GM18909 (cell line): ENCODE results near the gene KCNIP1.

Experiments used
- ATAC-seq: cut with Tn5 transposase; IDR thresholded peaks from one replicate; pipeline ENCODE4 v1.9.1; 2021; ENCODE audit warnings: mild to moderate bottlenecking; ENCODE audit not compliant: unreplicated experiment, poor library complexity

Gene KCNIP1

GRCh38 chr5:170481849-170482248 lies 22.0 kb upstream of the KCNIP1 start:
- ATAC-seq, result no peak

GRCh38 chr5:170482511-170482910 lies 21.3 kb upstream of the KCNIP1 start:
- no peak for ATAC-seq

- ATAC-seq, result no peak
Observed at GRCh38 chr5:170483701-170484458, 19.9 kb upstream of the KCNIP1 start.

GRCh38 chr5:170484459-170484831 lies 19.4 kb upstream of the KCNIP1 start:
- no peak for ATAC-seq

GRCh38 chr5:170484847-170485615 lies 18.8 kb upstream of the KCNIP1 start:
- ATAC-seq, result no peak

GRCh38 chr5:170485616-170485911 lies 18.3 kb upstream of the KCNIP1 start:
- ATAC-seq, result no peak

- no peak for ATAC-seq
Observed at GRCh38 chr5:170486371-170486770, 17.4 kb upstream of the KCNIP1 start.

- ATAC-seq, result no peak
Observed at GRCh38 chr5:170488570-170488969, 15.2 kb upstream of the KCNIP1 start.

GRCh38 chr5:170489199-170489598 lies 14.6 kb upstream of the KCNIP1 start:
- no peak for ATAC-seq

GRCh38 chr5:170490381-170490780 lies 13.4 kb upstream of the KCNIP1 start:
- ATAC-seq, result no peak

GRCh38 chr5:170491479-170491878 lies 12.3 kb upstream of the KCNIP1 start:
- ATAC-seq, result no peak

- no peak for ATAC-seq
Observed at GRCh38 chr5:170493028-170493820, 10.6 kb upstream of the KCNIP1 start.

- no peak for ATAC-seq
Observed at GRCh38 chr5:170494041-170494440, 9.8 kb upstream of the KCNIP1 start.

- ATAC-seq, result no peak
Observed at GRCh38 chr5:170495825-170496661, 7.8 kb upstream of the KCNIP1 start.

- no peak for ATAC-seq
Observed at GRCh38 chr5:170496662-170497028, 7.2 kb upstream of the KCNIP1 start.

- no peak for ATAC-seq
Observed at GRCh38 chr5:170497311-170498038, 6.3 kb upstream of the KCNIP1 start.

GRCh38 chr5:170498811-170499351 lies 4.9 kb upstream of the KCNIP1 start:
- ATAC-seq, result no peak

- no peak for ATAC-seq
Observed at GRCh38 chr5:170499621-170500020, 4.2 kb upstream of the KCNIP1 start.

GRCh38 chr5:170501361-170501760 lies 2.5 kb upstream of the KCNIP1 start:
- ATAC-seq, result no peak
